GM21576 (cell line): ENCODE measurements around the gene C2orf49.

Source experiments
- ATAC-seq: cut with Tn5 transposase; IDR thresholded peaks from one replicate; pipeline ENCODE4 v1.9.1; 2021; ENCODE audit warnings: mild to moderate bottlenecking, moderate library complexity; ENCODE audit not compliant: unreplicated experiment

C2orf49 gene

DNA sequence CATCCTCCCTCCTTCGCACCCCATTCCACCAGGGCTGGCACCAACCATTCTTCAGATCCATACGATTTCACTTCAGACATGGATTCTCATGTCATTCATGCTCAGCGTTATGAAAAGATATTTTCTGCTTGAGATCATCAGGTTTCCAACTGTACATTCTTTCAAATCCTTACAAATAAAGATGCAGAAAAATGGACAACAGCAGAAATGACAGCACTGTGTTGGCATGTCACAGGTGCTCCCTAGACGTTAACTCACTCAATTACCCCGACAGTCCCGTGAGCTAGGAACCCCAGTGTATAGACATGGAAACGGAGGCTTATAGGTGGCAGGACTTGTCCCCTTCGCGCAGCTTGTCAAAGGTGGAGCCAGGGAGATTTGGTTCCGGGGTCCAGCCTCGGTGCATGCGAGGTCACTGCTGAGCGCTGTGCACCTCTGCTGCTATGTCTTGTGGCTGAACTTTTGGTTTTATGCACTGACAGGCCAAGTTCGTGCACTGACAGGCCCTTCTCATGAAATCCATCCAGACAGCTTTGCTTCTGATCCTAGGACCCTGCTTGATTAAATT, 43.8 kb downstream of the C2orf49 start:
- no peak for ATAC-seq

DNA sequence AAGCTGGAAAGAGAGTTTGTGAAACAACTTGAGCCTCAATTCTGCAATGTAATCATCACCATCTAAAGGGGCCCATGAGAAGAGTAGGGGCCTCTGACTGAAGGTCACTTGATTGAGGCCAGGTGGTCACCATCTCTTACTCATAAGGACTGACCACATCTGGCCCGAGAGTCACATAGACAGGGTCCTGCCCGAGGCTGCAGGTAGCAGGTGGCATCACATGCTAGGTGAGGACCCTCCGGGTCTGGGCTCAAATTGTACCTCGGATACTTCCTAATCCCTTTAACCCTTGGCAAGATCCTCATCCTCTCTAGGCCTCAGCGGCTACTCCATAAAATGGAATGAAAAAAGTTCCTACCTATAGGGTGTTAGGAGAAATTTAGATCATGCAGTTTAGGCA, 44.8 kb downstream of the C2orf49 start:
- no peak for ATAC-seq

DNA sequence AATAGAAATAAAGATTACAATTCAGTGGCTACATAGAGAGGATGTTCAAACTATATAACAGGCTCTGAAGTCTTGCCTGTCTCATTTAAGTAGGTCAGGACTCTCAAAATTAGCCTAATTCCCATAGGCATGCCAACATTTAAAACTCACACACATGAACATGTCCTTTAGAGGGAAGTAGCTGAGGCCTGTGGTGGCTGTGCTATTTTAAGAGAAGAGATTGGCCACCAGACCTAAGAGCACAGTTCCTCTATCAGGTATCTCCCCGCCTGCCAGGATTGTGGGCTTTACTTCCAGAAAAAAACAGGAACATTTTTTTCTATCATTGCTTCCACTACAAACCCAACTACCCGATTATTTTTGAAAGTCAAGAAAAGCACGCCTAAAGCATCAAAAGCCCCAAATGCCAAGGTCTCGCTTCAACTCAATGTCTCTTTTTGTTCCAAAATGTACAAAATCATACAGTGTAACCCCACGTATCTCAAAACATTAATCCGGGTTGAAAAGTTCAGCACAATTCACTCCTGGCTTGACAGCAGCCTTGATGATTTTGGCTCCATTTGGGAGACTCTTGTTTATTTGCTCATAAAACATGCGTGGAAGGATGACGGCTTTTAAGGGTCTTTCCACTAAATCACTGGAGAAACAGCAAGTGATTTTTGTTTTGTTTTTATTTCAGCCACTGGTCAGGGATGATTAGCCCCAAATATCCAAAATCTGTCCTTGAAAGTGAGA, 46.3 kb downstream of the C2orf49 start:
- no peak for ATAC-seq

DNA sequence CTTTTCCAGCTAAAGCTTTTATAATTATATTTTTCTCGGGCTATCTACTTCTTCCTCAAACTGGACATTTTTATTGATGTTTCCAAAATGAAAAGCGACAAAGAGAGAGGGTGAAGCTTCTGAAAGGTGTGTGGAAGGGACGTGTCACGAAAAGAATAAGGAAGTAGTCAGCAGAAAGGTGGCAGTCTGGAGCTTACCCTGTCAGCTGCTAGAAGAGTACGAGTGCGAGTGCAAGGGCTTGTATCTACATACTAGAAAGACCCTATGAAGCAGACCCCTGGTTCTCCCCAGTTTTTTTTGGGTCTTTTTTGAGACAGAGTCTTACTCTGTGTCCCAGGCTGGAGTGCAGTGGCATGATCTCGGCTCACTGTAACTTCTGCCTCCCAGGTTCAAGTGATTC, 46.9 kb downstream of the C2orf49 start:
- no peak for ATAC-seq

DNA sequence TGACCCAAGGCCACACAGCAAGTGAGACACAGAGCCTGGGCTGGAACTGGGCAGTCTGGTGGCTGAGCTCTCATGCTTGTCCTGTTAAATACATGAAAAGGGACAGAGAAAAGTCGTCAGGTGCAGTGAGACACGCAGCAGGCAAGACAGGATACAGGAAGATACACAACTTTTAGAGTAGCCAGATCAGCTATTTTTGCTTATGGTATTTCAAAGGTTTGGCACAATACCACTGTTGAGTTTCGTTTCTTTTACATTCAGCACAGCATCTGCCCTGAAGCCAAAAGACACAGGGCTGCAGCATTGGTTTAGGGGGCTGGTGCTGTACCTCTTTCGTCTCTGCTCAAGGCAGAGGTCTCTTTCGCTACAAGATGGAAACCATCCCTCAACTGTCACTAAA, 47.5 kb downstream of the C2orf49 start:
- no peak for ATAC-seq

DNA sequence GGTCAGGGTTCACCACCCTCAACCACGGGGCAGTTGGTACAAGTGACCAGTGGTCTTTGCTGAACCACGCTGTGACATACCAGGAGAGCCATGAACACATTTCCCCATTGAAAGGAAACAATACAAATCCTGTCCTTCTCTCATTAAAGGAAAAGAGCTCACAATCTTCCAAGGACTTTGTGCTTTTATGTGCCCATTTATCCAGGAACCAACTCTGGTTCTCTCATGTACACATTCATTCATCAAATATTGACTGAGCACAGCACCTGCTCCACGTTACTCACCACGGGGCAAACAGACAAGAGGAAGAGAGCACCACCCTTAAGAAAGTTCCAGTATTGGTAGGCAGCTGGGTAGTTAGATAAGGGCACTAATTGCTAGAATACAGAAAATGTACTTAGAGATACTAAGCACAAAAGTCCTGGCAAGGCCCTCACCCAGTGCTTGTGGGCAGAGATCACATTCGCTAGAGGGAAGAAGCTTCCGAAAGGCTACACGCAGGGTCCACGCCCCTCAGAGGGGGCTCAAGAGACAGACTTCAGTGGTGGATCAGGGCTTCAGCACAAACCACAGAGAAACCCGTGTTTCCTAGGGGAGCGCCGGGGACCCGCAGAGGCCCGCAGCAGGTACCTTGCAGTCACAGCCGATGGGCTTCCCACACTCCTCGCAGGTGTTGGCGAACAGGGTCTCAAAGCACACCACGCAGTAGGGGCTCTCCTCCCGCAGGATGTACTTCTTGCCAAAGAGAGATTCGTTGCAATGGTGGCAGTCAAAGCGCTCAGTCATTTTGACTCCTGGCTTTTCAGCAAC, 48.6 kb downstream of the C2orf49 start:
- ATAC-seq: no peak

DNA sequence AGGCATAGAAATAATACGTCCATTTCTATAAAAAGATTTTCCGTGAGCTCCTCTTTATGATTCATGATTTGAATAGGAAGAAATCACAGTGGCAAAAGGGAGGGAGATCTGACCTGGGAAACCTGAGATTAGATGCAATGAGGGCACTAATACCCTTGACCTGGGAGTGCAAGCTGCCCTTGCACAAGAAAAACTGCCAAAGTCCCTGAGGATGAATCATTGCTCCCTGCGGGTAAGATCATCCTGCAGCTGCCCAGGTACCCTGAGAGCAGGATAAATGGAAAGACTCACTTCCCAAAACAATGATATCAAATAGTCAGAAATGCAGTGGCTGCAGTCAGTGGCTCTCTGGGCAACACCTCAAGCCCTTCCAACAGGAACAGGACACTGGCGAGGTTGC, 49.9 kb downstream of the C2orf49 start:
- no peak for ATAC-seq

DNA sequence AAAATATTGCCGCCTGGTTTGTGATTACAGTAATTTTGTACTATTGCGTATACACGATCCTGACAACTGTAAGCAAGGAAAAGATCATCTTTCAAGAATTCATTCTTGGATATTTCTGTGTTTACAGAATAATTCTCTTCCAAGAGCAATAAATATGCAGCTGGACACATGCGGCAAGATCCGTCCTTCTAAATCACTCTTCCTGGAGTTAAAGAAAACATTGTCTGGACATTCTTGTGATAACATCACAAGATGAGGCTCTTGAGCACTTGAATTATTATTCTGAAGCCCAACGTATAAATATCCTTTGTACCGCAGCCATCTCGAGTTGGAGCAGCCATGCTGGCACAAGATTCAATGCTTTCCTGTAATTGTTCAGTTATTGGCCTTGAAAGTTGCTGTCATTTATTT, 51.6 kb downstream of the C2orf49 start:
- no peak for ATAC-seq

DNA sequence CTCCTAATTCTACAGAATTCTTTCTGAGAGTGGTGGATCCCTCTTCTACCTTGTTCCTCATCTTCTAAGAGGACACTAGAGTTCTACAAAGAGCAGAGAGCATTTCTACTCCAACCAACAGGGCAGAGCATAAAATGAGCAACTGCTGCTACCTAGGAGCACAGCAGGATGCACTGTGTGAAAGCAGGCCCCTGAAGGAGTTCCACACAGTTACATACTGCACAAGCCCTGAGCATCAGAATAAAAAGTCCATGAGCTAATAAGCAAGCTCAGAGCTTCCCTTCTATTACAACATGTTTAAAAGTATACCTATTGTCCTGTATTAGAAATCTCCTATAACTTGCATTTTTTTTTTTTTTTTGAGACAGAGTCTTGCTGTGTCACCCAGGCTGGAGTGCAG, 53.1 kb downstream of the C2orf49 start:
- ATAC-seq: no peak

DNA sequence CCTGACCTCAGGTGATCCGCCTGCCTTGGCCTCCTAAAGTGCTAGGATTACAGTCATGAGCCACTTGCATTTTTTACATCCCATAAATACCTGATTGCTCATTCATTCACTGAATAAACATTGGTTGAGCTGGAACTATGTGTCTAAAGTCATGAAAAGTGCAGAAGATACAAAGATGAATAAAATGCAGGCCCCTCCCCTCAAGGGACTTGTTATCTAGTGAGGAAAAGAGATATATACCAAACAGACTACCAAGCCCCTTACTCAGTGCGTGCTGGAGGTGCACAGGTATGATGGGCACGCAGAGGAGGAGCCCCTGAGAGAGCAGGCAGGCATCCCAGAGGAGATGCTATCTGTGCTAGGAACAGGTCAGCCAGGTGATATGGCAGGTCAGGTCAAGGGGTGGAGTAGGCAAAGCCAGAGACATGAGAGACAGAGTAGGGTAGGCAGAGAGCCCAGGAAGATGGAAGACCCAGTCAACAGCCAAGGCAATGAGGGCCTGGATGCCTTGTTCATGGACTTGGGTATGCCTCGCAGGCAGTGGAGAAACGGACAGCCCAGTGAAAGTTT, 53.8 kb downstream of the C2orf49 start:
- ATAC-seq: no peak

DNA sequence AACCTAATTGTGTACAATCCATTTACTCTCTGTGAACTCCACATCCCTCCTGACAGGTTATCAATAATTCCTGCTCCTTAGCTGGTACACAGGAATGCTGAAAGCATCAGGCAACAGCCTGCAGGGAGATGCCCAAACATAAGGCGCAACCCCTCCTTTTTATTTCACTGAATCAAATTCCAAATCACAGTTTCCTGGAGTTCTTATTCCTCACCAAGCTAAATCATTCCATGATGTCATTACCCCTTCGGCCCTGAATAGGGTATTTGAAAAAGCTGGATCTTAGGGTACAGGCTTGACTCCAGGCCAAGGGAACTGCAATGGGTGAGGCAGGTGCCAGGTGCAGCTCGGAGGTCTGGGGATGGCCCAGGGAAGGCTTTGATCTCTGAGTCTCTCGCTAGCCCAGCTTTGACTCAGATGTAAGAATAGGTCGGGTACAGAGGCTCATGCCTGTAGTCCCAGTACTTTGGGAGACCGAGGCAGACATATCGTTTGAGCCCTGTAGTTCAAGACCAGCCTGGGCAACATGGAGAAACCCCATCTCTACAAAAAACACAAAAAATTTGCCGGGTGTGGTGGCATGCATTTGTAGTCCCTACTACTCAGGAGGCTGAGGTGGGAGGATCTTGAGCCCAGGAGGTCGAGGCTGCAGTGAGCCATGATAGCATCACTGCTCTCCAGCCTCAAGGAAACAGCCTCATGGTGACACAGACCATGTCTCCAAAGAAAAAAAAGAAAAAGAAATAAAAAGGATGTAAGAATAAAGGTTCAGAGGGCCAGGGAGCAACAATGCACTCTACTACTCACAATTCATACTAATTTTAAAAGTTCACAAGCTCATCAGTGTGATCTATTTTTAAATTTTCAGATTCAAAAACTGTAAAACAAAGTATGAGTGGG, 54.7 kb downstream of the C2orf49 start:
- ATAC-seq: no peak

DNA sequence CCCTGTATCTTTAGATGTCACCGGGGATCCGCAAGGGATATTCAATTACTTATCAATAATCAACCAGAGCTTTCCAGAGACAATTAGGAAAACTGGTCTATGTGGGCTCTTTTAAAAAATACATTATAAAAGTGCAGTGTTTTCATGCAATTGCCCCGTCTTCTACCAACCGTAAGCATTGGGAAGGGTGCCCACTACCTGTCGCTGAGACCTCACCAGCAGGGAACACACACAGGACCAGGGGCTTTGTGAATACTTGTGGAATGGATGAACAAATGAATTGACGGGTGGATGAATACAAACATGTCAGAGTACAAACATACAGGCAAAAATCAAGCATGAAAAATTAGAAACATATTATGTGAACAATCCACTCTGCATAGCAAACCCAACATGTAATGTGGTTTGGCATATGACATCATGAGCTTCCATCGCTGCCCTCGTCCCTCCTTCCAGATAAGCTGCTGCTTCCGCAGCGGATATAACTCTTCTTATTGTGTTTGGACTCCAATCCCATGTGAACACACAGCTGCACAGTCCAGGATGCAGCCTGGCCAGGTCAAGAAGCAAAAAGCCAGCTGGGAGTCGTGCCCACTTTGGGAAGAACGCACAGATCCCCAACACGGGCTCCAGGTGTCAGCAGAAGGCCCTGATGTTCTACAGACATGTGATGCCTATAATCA, 56.2 kb downstream of the C2orf49 start:
- no peak for ATAC-seq

DNA sequence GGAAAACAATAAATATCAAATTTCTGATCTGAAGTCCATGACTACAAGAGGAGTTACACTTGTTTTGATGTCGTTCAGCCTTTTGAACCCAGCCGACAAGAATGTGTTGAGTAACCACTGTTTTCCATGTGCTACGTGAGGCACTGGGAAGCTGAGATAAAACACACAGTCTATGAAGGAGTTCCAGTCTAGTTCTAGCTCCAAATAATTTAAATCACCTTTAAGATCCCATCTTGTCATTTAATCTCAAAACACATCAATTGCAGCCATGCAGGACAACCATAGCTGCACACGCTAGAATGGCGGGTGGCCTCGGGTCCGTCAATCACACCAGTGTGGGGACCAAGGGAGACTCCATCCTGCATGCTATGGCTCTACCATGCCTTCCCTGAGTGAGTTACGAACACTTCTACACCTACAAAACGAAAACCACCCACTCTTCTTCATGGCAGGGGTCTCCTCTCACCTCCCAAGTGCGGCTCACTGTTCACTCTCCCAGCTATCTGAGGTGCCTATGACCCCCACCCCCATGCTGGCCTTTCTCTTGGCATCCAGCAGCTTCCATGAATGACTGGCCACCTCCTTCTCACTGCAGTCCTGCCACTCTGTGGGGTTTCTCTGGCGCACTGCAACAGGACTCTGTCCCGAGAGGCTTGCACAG, 57.7 kb downstream of the C2orf49 start:
- ATAC-seq: no peak

DNA sequence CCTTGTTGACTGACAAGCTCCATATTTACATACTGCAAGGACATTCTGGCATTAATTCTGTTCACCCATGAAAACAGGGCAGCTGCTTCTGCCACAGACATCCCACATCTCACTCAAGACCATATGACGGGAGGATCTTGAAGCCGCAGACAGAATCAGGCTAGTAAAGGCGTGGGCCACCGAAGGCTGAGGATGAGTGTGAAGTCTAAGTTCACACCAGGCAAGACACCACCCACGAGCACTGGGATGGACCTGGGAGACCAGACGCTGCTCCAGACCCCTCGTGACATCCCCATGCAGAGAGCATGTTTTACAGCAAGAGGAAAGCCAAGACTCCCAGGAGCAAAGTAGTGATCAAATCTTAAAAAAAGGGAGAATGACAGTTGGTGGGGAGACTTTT, 58.4 kb downstream of the C2orf49 start:
- no peak for ATAC-seq

DNA sequence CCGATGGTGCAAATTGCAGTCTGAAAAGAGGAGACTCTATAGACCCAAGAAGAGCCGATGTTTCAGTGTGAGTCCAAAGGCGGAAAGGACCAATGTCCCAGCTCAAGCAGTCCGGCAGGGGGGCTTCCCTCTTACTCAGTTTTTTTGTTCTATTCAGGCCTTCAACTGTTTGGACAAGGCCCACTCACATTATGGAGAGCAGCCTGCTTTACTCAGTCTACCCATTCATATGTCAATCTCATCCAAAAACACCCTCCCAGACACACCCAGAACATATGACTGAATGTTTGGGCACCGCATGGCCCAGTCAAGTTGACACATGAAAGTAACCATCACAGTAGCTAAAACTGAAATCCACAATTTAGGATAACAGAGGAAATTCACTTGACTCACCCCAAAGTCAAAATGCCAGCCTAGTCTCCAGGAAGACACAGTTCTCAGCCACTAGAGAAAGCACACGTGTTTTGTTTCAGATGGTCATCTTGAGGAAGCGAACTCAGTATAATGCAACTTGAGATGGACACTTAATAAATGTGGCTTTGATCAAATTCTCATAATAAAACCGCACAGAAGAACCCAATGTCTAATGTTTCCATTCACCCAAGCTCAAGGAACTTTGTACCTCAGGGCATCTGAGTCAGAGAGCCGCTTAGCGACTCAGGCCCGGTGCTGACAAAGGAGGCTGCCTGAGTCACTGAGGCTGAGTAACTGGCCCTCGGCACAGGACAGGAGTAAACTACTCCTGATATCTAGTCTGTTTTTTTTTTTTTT, 59.1 kb downstream of the C2orf49 start:
- no peak for ATAC-seq

DNA sequence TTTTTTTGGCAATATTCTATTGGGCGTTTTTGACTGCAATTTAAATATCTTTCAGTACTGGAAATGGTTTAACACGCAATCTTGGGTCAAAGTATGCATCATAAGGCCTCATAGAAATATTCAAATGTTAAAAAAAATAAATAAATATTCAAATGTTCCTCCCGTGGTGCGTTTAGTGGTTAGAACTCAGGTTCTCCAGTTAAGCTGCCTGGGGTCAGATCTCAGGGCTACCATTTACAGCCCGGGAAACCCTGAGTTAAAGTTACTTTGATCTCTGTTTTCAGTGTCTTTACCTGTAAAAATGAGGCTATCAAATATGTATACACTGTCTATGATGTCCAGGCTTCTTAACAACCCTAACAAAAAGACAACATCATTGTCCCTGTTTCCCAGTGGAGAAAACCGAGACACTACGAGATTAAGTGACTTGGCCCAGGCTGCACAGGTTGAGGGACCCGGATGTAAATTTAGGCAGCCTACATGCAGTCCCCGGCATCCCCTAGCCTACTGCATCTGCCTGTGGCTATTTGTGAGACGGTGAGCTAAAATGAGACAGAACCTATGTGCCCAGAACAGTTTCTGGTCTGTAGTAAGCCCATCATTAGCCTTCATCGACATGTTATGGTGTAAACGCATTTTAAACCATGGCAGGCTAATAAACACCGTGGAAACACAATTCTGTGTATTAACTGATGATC, 59.8 kb downstream of the C2orf49 start:
- ATAC-seq: no peak

DNA sequence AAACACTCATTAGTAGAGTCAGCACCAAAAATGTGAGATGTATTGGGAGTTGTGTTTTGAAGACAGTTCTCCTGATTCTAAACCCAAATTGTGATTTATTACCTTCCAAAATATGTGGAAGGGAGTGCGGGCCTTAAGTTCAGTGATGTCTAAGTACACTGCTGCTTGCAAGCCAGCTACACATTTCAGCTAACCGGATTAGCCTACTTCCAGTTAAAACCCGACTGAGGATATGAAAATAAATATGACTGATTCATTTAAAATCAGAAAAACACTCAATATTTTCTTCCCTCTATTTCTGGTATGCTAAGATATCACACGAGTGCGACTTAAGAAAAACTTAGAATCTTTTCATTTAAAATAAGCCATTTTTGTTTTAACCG, 60.6 kb downstream of the C2orf49 start:
- ATAC-seq: no peak
